ENCODE data around the gene CD248. TPM values are rescaled to one million over a fixed set of nuclear protein-coding genes. Genes with fewer than 3 reads are reported as not detected.

CD248 gene
- total RNA-seq, 1 donor from 2014 or later: 31.9 TPM

GRCh38 chr11:66317322-66317722 is 478 bp upstream of the CD248 start:
- TF ChIP-seq CTCF (conservative IDR thresholded peaks at IDR 0.05): no peak
- H3K4me3 Mint-ChIP-seq: peak overlapping the region; percentile 78
- no peak for DNase-seq (ENCODE audit: extremely low spot score, unreplicated experiment)
- H3K4me1 Mint-ChIP-seq (ENCODE audit: unreplicated experiment): peaks cover 29% of the 10 kb centered on the region
- H3K27me3 Mint-ChIP-seq: peaks cover 3% of the 10 kb centered on the region
- H3K36me3 Mint-ChIP-seq: no peaks in the 10 kb centered on the region
- H3K9me3 Mint-ChIP-seq: peaks cover 6% of the 10 kb centered on the region
- H3K27ac Mint-ChIP-seq: peak overlapping the region; percentile 62

GRCh38 chr11:66315921-66316811 is 678 bp downstream of the CD248 start:
- DNase-seq (ENCODE audit: extremely low spot score, unreplicated experiment): no peak
- Mint-ChIP-seq H3K36me3 (no peaks in the 10 kb centered on the region), H3K27ac (peak overlapping the region; percentile 40), H3K4me3 (peak overlapping the region; percentile 46), H3K9me3 (peaks cover 6% of the 10 kb centered on the region), H3K4me1 (ENCODE audit: unreplicated experiment) (peaks cover 29% of the 10 kb centered on the region), H3K27me3 (peaks cover 3% of the 10 kb centered on the region)
- no peak for TF ChIP-seq CTCF (conservative IDR thresholded peaks at IDR 0.05)

- no peaks in the 10 kb centered on the region for H3K36me3 Mint-ChIP-seq
- no peak for DNase-seq (ENCODE audit: extremely low spot score, unreplicated experiment)
- H3K9me3 Mint-ChIP-seq: peaks cover 6% of the 10 kb centered on the region
- H3K4me3 Mint-ChIP-seq: peak overlapping the region; percentile 74
- peaks cover 29% of the 10 kb centered on the region for H3K4me1 Mint-ChIP-seq (ENCODE audit: unreplicated experiment)
- H3K27me3 Mint-ChIP-seq: peaks cover 3% of the 10 kb centered on the region
- no peak for TF ChIP-seq CTCF (conservative IDR thresholded peaks at IDR 0.05)
- H3K27ac Mint-ChIP-seq: peak overlapping the region; percentile 40
Observed at GRCh38 chr11:66315498-66315885, 1.4 kb downstream of the CD248 start.

- Mint-ChIP-seq H3K9me3 (peaks cover under 1% of the 10 kb centered on the region), H3K27ac (peak overlapping the region; percentile 40), H3K4me1 (ENCODE audit: unreplicated experiment) (peaks cover 29% of the 10 kb centered on the region), H3K36me3 (no peaks in the 10 kb centered on the region), H3K4me3 (peak overlapping the region; percentile 93), H3K27me3 (peaks cover 3% of the 10 kb centered on the region)
- no peak for DNase-seq (ENCODE audit: extremely low spot score, unreplicated experiment)
- no peak for TF ChIP-seq CTCF (conservative IDR thresholded peaks at IDR 0.05)
Observed at GRCh38 chr11:66314561-66315497, 2.0 kb downstream of the CD248 start.

GRCh38 chr11:66314186-66314501 is 2.7 kb downstream of the CD248 start:
- H3K27me3 Mint-ChIP-seq: peaks cover 7% of the 10 kb centered on the region
- peaks cover 27% of the 10 kb centered on the region for H3K4me1 Mint-ChIP-seq (ENCODE audit: unreplicated experiment)
- no peak for DNase-seq (ENCODE audit: extremely low spot score, unreplicated experiment)
- no peaks in the 10 kb centered on the region for H3K9me3 Mint-ChIP-seq
- no peaks in the 10 kb centered on the region for H3K36me3 Mint-ChIP-seq
- H3K27ac Mint-ChIP-seq: peak overlapping the region; percentile 77
- H3K4me3 Mint-ChIP-seq: peak overlapping the region; percentile 93
- no peak for TF ChIP-seq CTCF (conservative IDR thresholded peaks at IDR 0.05)

Data from type B pancreatic cell (in vitro differentiated cells).